ENCODE results near the gene P2RY8.
"Not testable (repeated sequence)": the region's sequence is repeated elsewhere in the genome, so short reads cannot be mapped to it uniquely, and the experiment has no call there.

The P2RY8 gene

GRCh38 chrX:1520350-1520749, 16.6 kb downstream of the P2RY8 start:
- DNase-seq (ENCODE audit: low read depth), result no peak

- no peak for DNase-seq (ENCODE audit: low read depth)
Observed at GRCh38 chrX:1519022-1519497, 17.9 kb downstream of the P2RY8 start.

- DNase-seq (ENCODE audit: low read depth), result no peak
Observed at GRCh38 chrX:1518512-1518911, 18.5 kb downstream of the P2RY8 start.

- no peak for DNase-seq (ENCODE audit: low read depth)
Observed at GRCh38 chrX:1516596-1517104, 20.3 kb downstream of the P2RY8 start.

- no peak for DNase-seq (ENCODE audit: low read depth)
Observed at GRCh38 chrX:1511829-1512228, 25.2 kb downstream of the P2RY8 start.

- no peak for DNase-seq (ENCODE audit: low read depth)
Observed at GRCh38 chrX:1511150-1511549, 25.8 kb downstream of the P2RY8 start.

GRCh38 chrX:1507511-1508463, 29.2 kb downstream of the P2RY8 start:
- no peak for DNase-seq (ENCODE audit: low read depth)

GRCh38 chrX:1506916-1507315, 30.1 kb downstream of the P2RY8 start:
- no peak for DNase-seq (ENCODE audit: low read depth)

- no peak for DNase-seq (ENCODE audit: low read depth)
Observed at GRCh38 chrX:1502853-1503252, 34.1 kb downstream of the P2RY8 start.

- DNase-seq (ENCODE audit: low read depth), result no peak
Observed at GRCh38 chrX:1502241-1502640, 34.7 kb downstream of the P2RY8 start.

GRCh38 chrX:1500701-1501624, 36.0 kb downstream of the P2RY8 start:
- peak; percentile 8 for DNase-seq (ENCODE audit: low read depth)

- DNase-seq (ENCODE audit: low read depth), result no peak
Observed at GRCh38 chrX:1496076-1496475, 40.9 kb downstream of the P2RY8 start.

GRCh38 chrX:1493877-1494510, 43.0 kb downstream of the P2RY8 start:
- peak; percentile 7 for DNase-seq (ENCODE audit: low read depth)

- no peak for DNase-seq (ENCODE audit: low read depth)
Observed at GRCh38 chrX:1493412-1493811, 43.6 kb downstream of the P2RY8 start.

GRCh38 chrX:1492421-1493012, 44.5 kb downstream of the P2RY8 start:
- no peak for DNase-seq (ENCODE audit: low read depth)

GRCh38 chrX:1491851-1492349, 45.1 kb downstream of the P2RY8 start:
- DNase-seq (ENCODE audit: low read depth), result peak; percentile 50

GRCh38 chrX:1491248-1491647, 45.7 kb downstream of the P2RY8 start:
- DNase-seq (ENCODE audit: low read depth), result not testable (repeated sequence)

GRCh38 chrX:1490723-1491122, 46.3 kb downstream of the P2RY8 start:
- not testable (repeated sequence) for DNase-seq (ENCODE audit: low read depth)

GRCh38 chrX:1489354-1489753, 47.6 kb downstream of the P2RY8 start:
- DNase-seq (ENCODE audit: low read depth), result not testable (repeated sequence)

GRCh38 chrX:1488745-1489144, 48.2 kb downstream of the P2RY8 start:
- DNase-seq (ENCODE audit: low read depth), result no peak

GRCh38 chrX:1488141-1488540, 48.8 kb downstream of the P2RY8 start:
- DNase-seq (ENCODE audit: low read depth), result no peak
